Activated naive CD4-positive, alpha-beta T cell treated with Interleukin-2 at 50 U/mL for 16 hours (primary cell): ENCODE measurements around the gene TMBIM4.

Source experiments
- DNase-seq: peaks from one replicate; pipeline ENCODE4 v3.0.0-alpha.2; 2020

Gene TMBIM4

GRCh38 chr12:66137937-66138336, 31.9 kb downstream of the TMBIM4 start:
- no peak for DNase-seq

- no peak for DNase-seq
These were observed 37.4 kb downstream of the TMBIM4 start for GRCh38 chr12:66132408-66132807.

GRCh38 chr12:66131067-66131688, 38.6 kb downstream of the TMBIM4 start:
- DNase-seq = no peak

- peak; percentile 92 for DNase-seq
These were observed 39.3 kb downstream of the TMBIM4 start, which contains the start of gene LLPH for GRCh38 chr12:66130267-66131066. Gene LLPH (minus strand): TSS chr12:66130750. CDS start chr12:66129106, 1,644 bp downstream.

- DNase-seq = no peak
These were observed 39.9 kb downstream of the TMBIM4 start for GRCh38 chr12:66129934-66130266.

GRCh38 chr12:66127650-66128049, 42.1 kb downstream of the TMBIM4 start:
- no peak for DNase-seq

GRCh38 chr12:66120477-66120876, 49.3 kb downstream of the TMBIM4 start:
- no peak for DNase-seq

GRCh38 chr12:66119870-66120241, 49.9 kb downstream of the TMBIM4 start:
- DNase-seq = no peak

GRCh38 chr12:66119229-66119869, 50.4 kb downstream of the TMBIM4 start:
- DNase-seq = no peak

GRCh38 chr12:66118240-66118891, 51.4 kb downstream of the TMBIM4 start:
- DNase-seq = no peak

GRCh38 chr12:66117242-66117641, 52.6 kb downstream of the TMBIM4 start:
- DNase-seq = no peak

- DNase-seq = no peak
These were observed 54.7 kb downstream of the TMBIM4 start for GRCh38 chr12:66115071-66115600.

- DNase-seq = no peak
These were observed 56.3 kb downstream of the TMBIM4 start for GRCh38 chr12:66113471-66113870.

GRCh38 chr12:66111605-66112004, 58.2 kb downstream of the TMBIM4 start:
- no peak for DNase-seq

GRCh38 chr12:66109056-66109455, 60.7 kb downstream of the TMBIM4 start:
- no peak for DNase-seq

- no peak for DNase-seq
These were observed 61.4 kb downstream of the TMBIM4 start for GRCh38 chr12:66108386-66108785.

- peak; percentile 15 for DNase-seq
These were observed 62.3 kb downstream of the TMBIM4 start for GRCh38 chr12:66107451-66107915.

- peak; percentile 2 for DNase-seq
These were observed 66.5 kb downstream of the TMBIM4 start for GRCh38 chr12:66103016-66103913.

GRCh38 chr12:66092559-66093269, 77.1 kb downstream of the TMBIM4 start:
- no peak for DNase-seq

- no peak for DNase-seq
These were observed 79.6 kb downstream of the TMBIM4 start for GRCh38 chr12:66090157-66090556.

GRCh38 chr12:66087365-66087943, 82.3 kb downstream of the TMBIM4 start:
- DNase-seq = peak; percentile 49
